ENCODE results near the gene YTHDF1.

Gene YTHDF1

GRCh38 chr20:63176034-63176426 is 39.9 kb downstream of the YTHDF1 start:
- no peaks in the 10 kb centered on the region for H3K9me3 ChIP-seq (ENCODE audit: control insufficient read depth, insufficient read depth, low read length)
- H3K4me1 ChIP-seq (ENCODE audit: insufficient read depth, low read length), result peaks cover 7% of the 10 kb centered on the region; the same call in 1 of the 2 replicates
- no peaks in the 10 kb centered on the region for H3K36me3 ChIP-seq (ENCODE audit: insufficient read depth, low read length)
- H3K9ac ChIP-seq (ENCODE audit: low read depth, low read length), result peak overlapping the region; percentile 57; the same call in 1 of the 2 replicates

GRCh38 chr20:63175038-63175895 is 40.7 kb downstream of the YTHDF1 start:
- peaks cover 7% of the 10 kb centered on the region; the same call in 1 of the 2 replicates for H3K4me1 ChIP-seq (ENCODE audit: insufficient read depth, low read length)
- peak overlapping the region; percentile 18; the same call in 1 of the 2 replicates for H3K9ac ChIP-seq (ENCODE audit: low read depth, low read length)
- H3K9me3 ChIP-seq (ENCODE audit: control insufficient read depth, insufficient read depth, low read length), result no peaks in the 10 kb centered on the region
- H3K36me3 ChIP-seq (ENCODE audit: insufficient read depth, low read length), result no peaks in the 10 kb centered on the region

GRCh38 chr20:63174309-63175037 is 41.5 kb downstream of the YTHDF1 start:
- peak overlapping the region; percentile 18; the same call in 1 of the 2 replicates for H3K9ac ChIP-seq (ENCODE audit: low read depth, low read length)
- peaks cover 7% of the 10 kb centered on the region; the same call in 1 of the 2 replicates for H3K4me1 ChIP-seq (ENCODE audit: insufficient read depth, low read length)
- no peaks in the 10 kb centered on the region for H3K9me3 ChIP-seq (ENCODE audit: control insufficient read depth, insufficient read depth, low read length)
- H3K36me3 ChIP-seq (ENCODE audit: insufficient read depth, low read length), result no peaks in the 10 kb centered on the region

GRCh38 chr20:63173552-63174191 is 42.3 kb downstream of the YTHDF1 start:
- Histone ChIP-seq H3K4me1 (ENCODE audit: insufficient read depth, low read length) (peaks cover 7% of the 10 kb centered on the region; the same call in 1 of the 2 replicates), H3K9me3 (ENCODE audit: control insufficient read depth, insufficient read depth, low read length) (no peaks in the 10 kb centered on the region), H3K36me3 (ENCODE audit: insufficient read depth, low read length) (no peaks in the 10 kb centered on the region), H3K9ac (ENCODE audit: low read depth, low read length) (no peak overlapping the region)

- H3K4me1 ChIP-seq (ENCODE audit: insufficient read depth, low read length), result peaks cover 7% of the 10 kb centered on the region; the same call in 1 of the 2 replicates
- no peak overlapping the region for H3K9ac ChIP-seq (ENCODE audit: low read depth, low read length)
These were observed 43.2 kb downstream of the YTHDF1 start for GRCh38 chr20:63172726-63173125.

GRCh38 chr20:63171991-63172390 is 43.9 kb downstream of the YTHDF1 start:
- no peak overlapping the region for H3K9ac ChIP-seq (ENCODE audit: low read depth, low read length)
- no peaks in the 10 kb centered on the region for H3K9me3 ChIP-seq (ENCODE audit: control insufficient read depth, insufficient read depth, low read length)
- no peaks in the 10 kb centered on the region for H3K36me3 ChIP-seq (ENCODE audit: insufficient read depth, low read length)
- H3K4me1 ChIP-seq (ENCODE audit: insufficient read depth, low read length), result peaks cover 7% of the 10 kb centered on the region; the same call in 1 of the 2 replicates

More at GRCh38 chr20:63172726-63173125, 43.2 kb downstream of the YTHDF1 start:
- Histone ChIP-seq H3K9me3 (ENCODE audit: control insufficient read depth, insufficient read depth, low read length) (no peaks in the 10 kb centered on the region), H3K36me3 (ENCODE audit: insufficient read depth, low read length) (no peaks in the 10 kb centered on the region)

- Histone ChIP-seq H3K36me3 (ENCODE audit: insufficient read depth, low read length) (no peaks in the 10 kb centered on the region), H3K9ac (ENCODE audit: low read depth, low read length) (no peak overlapping the region), H3K9me3 (ENCODE audit: control insufficient read depth, insufficient read depth, low read length) (no peaks in the 10 kb centered on the region), H3K4me1 (ENCODE audit: insufficient read depth, low read length) (peaks cover 3% of the 10 kb centered on the region; the same call in 1 of the 2 replicates)
These were observed 46.2 kb downstream of the YTHDF1 start for GRCh38 chr20:63169681-63170080.

GRCh38 chr20:63168861-63169260 is 47.1 kb downstream of the YTHDF1 start:
- Histone ChIP-seq H3K4me1 (ENCODE audit: insufficient read depth, low read length) (peaks cover under 1% of the 10 kb centered on the region; the same call in 1 of the 2 replicates), H3K9ac (ENCODE audit: low read depth, low read length) (no peak overlapping the region)

GRCh38 chr20:63167918-63168520 is 47.9 kb downstream of the YTHDF1 start:
- no peaks in the 10 kb centered on the region for H3K9me3 ChIP-seq (ENCODE audit: control insufficient read depth, insufficient read depth, low read length)
- H3K9ac ChIP-seq (ENCODE audit: low read depth, low read length), result no peak overlapping the region
- H3K36me3 ChIP-seq (ENCODE audit: insufficient read depth, low read length), result no peaks in the 10 kb centered on the region
- H3K4me1 ChIP-seq (ENCODE audit: insufficient read depth, low read length), result no peaks in the 10 kb centered on the region; the same call in 1 of the 2 replicates

More at GRCh38 chr20:63168861-63169260, 47.1 kb downstream of the YTHDF1 start:
- no peaks in the 10 kb centered on the region for H3K36me3 ChIP-seq (ENCODE audit: insufficient read depth, low read length)
- H3K9me3 ChIP-seq (ENCODE audit: control insufficient read depth, insufficient read depth, low read length), result no peaks in the 10 kb centered on the region

- Histone ChIP-seq H3K9me3 (ENCODE audit: control insufficient read depth, insufficient read depth, low read length) (no peaks in the 10 kb centered on the region), H3K9ac (ENCODE audit: low read depth, low read length) (no peak overlapping the region), H3K4me1 (ENCODE audit: insufficient read depth, low read length) (no peaks in the 10 kb centered on the region; the same call in 1 of the 2 replicates), H3K36me3 (ENCODE audit: insufficient read depth, low read length) (no peaks in the 10 kb centered on the region)
These were observed 48.7 kb downstream of the YTHDF1 start for GRCh38 chr20:63167026-63167917.

- H3K4me1 ChIP-seq (ENCODE audit: insufficient read depth, low read length), result no peaks in the 10 kb centered on the region; the same call in 1 of the 2 replicates
- H3K9me3 ChIP-seq (ENCODE audit: control insufficient read depth, insufficient read depth, low read length), result no peaks in the 10 kb centered on the region
- no peaks in the 10 kb centered on the region for H3K36me3 ChIP-seq (ENCODE audit: insufficient read depth, low read length)
- H3K9ac ChIP-seq (ENCODE audit: low read depth, low read length), result no peak overlapping the region
These were observed 49.5 kb downstream of the YTHDF1 start for GRCh38 chr20:63166193-63167020.

GRCh38 chr20:63165356-63166192 is 50.4 kb downstream of the YTHDF1 start:
- Histone ChIP-seq H3K36me3 (ENCODE audit: insufficient read depth, low read length) (no peaks in the 10 kb centered on the region), H3K4me1 (ENCODE audit: insufficient read depth, low read length) (no peaks in the 10 kb centered on the region; the same call in 1 of the 2 replicates), H3K9ac (ENCODE audit: low read depth, low read length) (no peak overlapping the region), H3K9me3 (ENCODE audit: control insufficient read depth, insufficient read depth, low read length) (no peaks in the 10 kb centered on the region)

Data from ES-I3 (cell line).